GM18909 (cell line): ENCODE data around the gene MAP4K4.
"Not testable (repeated sequence)": the region's sequence is repeated elsewhere in the genome, so short reads cannot be mapped to it uniquely, and the experiment has no call there.

ENCODE experiments used
- ATAC-seq: cut with Tn5 transposase; IDR thresholded peaks from one replicate; pipeline ENCODE4 v1.9.1; 2021; ENCODE audit warnings: mild to moderate bottlenecking; ENCODE audit not compliant: unreplicated experiment, poor library complexity

MAP4K4 gene

DNA sequence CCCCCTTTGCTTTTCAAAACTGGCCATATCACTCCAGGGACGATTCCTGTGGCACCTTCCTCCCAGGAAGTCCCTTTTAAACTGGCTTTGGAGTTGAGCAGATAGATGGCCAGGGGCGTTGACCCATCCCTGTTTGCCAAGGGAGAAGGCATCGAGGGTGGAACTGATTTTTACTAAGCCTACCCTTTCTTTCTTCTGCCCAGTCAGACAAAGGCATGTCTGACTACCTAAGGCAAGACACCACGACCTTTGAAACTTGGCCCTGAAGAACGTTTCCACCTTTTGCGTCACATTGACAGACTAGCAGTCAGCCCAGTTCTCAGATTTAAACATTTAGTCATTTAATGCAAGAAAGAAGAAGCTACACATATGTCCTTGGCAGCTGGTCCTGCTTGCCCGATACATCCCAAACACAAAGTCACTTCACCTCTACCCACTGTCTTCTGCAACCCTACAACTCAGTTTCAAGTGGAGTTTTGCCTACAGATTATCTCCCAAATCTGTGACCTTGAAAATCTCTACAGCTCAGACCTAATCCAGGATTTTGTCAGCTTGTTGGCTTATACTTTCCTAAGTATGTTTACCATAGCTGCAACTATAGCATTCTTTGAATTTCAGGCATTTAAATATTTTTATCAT lies 192.1 kb downstream of the MAP4K4 start:
- no peak for ATAC-seq

- ATAC-seq: no peak
Measured at GRCh38 chr2:101892377-101892776, 194.9 kb downstream of the MAP4K4 start.

DNA sequence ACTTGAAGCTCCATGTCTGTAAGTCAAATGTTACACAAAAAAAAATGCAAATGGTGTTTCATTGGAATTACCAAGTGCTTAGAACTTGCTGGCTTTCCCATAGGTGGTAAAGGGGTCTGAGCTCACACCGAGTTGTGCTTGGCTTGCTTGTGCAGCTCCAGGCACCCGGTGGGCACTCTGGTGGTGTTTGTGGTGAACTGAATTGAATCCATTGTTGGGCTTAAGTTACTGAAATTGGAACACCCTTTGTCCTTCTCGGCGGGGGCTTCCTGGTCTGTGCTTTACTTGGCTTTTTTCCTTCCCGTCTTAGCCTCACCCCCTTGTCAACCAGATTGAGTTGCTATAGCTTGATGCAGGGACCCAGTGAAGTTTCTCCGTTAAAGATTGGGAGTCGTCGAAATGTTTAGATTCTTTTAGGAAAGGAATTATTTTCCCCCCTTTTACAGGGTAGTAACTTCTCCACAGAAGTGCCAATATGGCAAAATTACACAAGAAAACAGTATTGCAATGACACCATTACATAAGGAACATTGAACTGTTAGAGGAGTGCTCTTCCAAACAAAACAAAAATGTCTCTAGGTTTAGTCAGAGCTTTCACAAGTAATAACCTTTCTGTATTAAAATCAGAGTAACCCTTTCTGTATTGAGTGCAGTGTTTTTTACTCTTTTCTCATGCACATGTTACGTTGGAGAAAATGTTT lies 196.3 kb downstream of the MAP4K4 start:
- no peak for ATAC-seq

DNA sequence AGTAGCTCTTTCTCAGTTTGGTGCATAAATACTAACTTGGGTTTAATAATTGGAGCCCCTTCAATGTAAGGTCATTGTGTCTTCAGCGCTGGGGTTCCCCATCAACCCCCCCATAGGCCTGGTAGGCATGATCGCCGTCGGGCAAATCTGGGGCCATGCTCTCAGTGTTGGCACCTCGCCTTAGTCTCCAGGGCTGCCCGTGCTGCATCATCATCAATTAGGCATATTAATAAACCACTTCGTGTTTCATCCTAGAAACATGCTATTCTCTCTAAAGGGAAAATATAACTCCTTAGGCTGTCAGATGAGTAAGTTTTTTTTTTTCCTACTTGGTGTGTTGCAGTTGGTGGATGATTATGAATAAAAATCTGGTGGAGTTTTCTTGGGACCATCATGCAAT lies 197.5 kb downstream of the MAP4K4 start:
- ATAC-seq: no peak

DNA sequence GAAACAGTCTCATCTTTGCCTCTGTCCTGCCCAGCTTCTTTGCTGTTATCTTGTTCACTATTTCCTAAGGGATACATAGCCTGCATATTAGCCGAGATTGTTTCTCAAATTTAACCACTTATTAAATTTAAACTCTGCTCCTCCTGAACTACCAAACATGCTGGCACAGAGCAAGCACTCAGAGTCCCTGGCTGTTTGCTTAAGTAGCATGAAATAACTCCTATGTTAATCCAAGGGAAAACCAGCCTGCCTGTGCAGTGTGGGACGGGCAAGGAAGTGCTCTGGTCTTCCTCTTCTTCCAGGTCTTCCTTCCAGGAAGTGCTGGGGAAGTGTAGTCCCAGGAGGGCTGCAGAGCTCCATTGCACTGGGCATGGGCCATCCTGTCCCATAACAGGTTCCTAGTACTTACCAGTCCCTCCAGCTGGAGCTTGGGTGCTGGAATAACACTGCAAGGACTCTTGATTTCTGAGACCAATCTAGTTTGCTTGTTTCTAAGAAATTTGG lies 198.4 kb downstream of the MAP4K4 start:
- ATAC-seq: no peak

DNA sequence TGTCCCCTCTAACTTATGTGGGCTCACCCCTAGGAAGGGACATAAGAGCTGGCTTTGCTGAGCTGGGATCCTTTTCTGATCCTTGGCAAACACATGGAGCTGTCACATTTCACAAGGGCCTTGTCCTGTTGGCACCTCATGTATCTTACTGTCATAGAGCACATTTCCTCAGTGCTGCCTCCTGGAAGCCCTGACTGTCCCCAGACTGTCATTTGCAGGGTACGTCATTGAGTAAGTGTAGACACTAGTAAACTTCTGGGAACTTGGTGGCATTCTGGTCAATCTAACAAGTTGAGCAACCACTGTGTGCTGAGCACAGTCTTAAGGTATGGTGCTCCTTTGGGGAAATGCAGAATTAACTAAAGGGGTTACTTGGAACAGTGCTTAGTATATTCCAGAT lies 199.8 kb downstream of the MAP4K4 start:
- ATAC-seq: no peak

DNA sequence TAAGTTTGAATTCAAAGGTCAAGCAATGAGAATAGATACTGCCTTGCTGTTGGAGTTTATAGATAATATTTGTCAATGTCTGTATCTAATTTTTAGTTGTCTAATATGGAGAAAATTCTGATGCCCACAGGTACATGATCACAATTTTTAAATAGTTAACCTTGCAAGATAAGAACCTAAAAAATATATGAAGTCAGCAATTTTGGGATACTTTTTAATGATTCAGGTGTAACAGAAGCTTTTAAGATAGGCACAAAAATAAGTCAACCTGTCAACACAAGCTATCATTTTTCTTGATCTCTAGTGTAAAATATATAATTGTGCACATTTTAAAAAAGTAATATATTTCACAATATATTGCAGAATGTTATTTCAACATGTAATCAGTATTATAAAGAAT lies 201.8 kb downstream of the MAP4K4 start:
- no peak for ATAC-seq

GRCh38 chr2:101899871-101900270 lies 202.4 kb downstream of the MAP4K4 start:
- no peak for ATAC-seq

- peak; percentile 94 for ATAC-seq
Measured at GRCh38 chr2:101900375-101900774, 202.9 kb downstream of the MAP4K4 start.

DNA sequence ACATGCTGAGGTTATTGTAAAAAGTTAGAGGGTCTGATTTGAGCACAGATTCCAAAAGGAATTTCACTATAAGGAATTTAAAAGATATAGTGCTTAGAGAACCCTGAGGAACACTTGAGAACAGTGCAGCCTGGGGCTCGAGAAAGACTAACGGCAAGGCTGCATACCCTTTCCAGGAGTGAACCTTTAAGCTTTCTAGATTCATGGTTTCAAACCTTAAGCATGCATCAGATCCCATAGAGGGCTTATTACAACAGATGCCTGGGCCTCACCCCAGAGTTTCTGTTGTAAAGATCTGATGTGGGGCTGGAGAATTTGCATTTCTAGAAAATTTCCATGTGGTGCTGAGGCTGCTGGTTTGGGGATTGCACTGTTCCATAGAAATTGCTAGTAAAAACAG lies 203.7 kb downstream of the MAP4K4 start:
- no peak for ATAC-seq

DNA sequence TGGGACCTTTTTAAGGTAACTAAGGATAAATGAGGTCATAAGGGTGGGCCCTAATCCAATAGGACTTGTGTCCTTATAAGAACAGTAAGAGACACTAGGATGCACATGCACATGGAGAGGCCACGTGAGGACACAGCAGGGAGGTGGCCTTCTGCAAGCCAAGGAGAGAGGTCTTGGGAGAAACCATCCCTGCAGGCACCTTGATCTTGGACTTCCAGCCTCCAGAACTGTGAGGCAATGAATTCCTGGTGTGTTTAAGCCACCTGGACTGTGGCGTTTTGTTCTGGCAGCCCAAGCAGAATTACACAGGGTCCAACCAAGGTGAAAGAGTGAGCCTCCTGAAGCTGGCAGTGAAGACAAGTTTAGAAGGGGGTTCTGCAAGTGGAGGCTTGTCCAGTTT lies 204.7 kb downstream of the MAP4K4 start:
- ATAC-seq: no peak

GRCh38 chr2:101904916-101905315 lies 207.4 kb downstream of the MAP4K4 start:
- ATAC-seq: no peak

GRCh38 chr2:101905746-101906336 lies 208.3 kb downstream of the MAP4K4 start:
- ATAC-seq: no peak

DNA sequence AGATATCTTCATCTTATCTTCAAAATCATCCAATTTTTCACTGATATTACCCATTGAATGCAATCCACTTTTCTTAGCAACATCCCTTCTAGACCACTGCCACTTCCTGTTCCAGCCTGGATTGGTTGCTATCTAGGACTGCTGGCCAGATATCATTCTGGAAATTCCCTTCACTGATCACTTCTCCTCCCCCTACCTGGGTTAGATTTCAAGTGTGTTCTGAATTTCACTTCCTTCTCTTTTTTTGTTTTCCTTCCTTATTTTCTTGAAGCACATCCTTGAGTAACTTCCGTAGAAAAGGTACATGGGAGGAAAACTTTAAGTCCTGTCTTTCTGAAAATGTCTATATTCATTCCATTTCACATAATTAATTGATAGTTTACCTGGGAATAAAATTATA lies 212.3 kb downstream of the MAP4K4 start:
- no peak for ATAC-seq

DNA sequence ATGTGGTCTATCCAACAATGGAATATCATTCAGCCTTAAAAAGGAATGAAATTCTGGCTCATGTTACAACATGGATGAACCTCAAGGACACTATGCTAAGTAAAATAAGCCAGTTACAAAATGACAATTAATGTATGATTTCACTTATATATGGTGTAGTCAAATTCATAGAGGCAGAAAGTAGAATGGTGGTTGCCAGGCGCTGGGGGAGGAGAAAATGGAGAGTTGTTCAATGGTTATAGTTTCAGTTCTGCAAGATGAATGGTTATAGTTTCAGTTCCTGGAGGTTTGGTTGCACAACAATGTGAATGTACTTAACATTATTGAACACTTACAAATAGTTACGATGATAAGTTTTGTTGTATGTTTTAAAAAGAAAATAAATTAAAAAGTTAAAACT lies 215.0 kb downstream of the MAP4K4 start:
- peak; percentile 99 for ATAC-seq

DNA sequence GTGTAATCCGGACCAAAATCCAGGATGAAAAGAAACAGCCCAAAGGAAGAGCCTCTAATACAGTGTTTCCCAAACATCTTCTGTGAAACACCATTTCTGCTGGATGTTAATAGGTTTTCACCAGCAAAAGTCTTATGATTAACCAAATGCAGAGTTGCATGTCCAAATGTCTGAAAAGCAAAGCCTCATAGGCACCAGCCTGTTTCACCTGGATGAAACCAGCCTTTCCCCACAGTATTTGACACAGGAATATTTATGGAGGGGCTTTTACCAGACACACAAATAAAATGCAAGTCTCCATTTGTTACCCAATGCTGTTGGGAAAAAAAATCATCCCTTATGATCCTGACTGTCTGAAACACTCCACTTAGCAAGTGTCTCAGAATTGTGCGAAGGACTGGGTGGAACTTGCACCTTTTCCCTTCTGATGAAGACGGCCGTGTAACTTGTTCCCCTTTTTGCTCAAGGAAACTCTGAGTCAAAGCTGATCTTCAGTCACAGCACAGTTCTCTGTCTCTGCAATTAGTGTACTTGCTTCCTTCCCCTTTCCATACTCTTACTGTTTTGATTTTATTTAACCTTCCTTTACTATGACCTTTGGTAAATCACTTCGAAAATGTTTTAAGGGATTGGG lies 223.9 kb downstream of the MAP4K4 start:
- no peak for ATAC-seq

DNA sequence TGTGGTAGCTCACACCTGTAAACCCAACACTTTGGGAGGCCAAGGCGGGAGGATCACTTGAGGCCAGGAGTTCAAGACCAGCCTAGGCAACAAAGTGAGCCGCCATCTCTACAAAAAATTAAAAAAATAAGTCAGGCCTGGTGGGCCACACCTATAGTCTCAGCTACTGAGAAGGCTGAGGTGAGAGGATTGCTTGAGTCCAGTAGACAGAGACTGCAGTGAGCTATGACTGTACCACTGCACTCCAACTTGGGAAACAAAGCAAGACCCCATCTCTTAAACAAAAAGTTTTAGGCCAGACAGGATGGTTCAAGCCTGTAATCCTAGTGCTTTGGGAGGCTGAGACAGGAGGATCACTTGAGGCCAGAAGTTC lies 224.4 kb downstream of the MAP4K4 start:
- ATAC-seq: no peak

GRCh38 chr2:101924311-101924710 lies 226.8 kb downstream of the MAP4K4 start:
- ATAC-seq: not testable (repeated sequence)

- ATAC-seq: no peak
Measured at GRCh38 chr2:101930019-101930418, 232.5 kb downstream of the MAP4K4 start.

- ATAC-seq: no peak
Measured at GRCh38 chr2:101930847-101931246, 233.3 kb downstream of the MAP4K4 start.

- ATAC-seq: no peak
Measured at GRCh38 chr2:101931402-101931801, 233.9 kb downstream of the MAP4K4 start.
